Panc1 (cell line): ENCODE results near the gene PRKCQ. TPM values are rescaled to one million over a fixed set of nuclear protein-coding genes. Genes with fewer than 3 reads are reported as not detected.
"Not testable (repeated sequence)": the region's sequence is repeated elsewhere in the genome, so short reads cannot be mapped to it uniquely, and the experiment has no call there.

Source experiments
- ATAC-seq: fragments of 200-7000 bp; cut with Tn5 transposase; 2 replicates; pipeline ENCODE4 v1.9.1; 2020; ENCODE audit warnings: mild to moderate bottlenecking, moderate library complexity
- BruUV-seq: library from RNA; stranded (reverse); fragments of 400-500 nt; replicated peaks from 2 replicates; lab custom pipeline; 2021; lab: Mats Ljungman, UMichigan
- CTCF ChIA-PET: fragments of 300-600 bp; sonication (Branson Sonifier 250); formaldehyde crosslinking; loops from one replicate; lab custom pipeline; 2022; ENCODE audit warnings: antibody characterized with exemption; lab: Charles Lee
- POLR2A ChIA-PET: fragments of 300-600 bp; sonication (Branson Sonifier 250); formaldehyde crosslinking; loops from one replicate; lab custom pipeline; 2022; ENCODE audit warnings: antibody characterized with exemption; lab: Charles Lee
- DNase-seq: peaks from one replicate; pipeline ENCODE4 v3.0.0-alpha.2; 2010; ENCODE audit warnings: low read depth, low spot score
- H3K27ac ChIP-seq: 2 replicates; pipeline ENCODE4 v1.5.1; 2011; ENCODE audit warnings: mild to moderate bottlenecking, low read length, inconsistent platforms
- H3K27me3 ChIP-seq: fragments of 200-500 bp; sonication (Bioruptor generic); 2 replicates; pipeline ENCODE4 v1.6.0; 2014; ENCODE audit warnings: low read length, inconsistent platforms; ENCODE audit not compliant: control insufficient read depth, insufficient read depth
- H3K36me3 ChIP-seq: fragments of 200-500 bp; sonication (Bioruptor generic); 2 replicates; pipeline ENCODE4 v1.5.1; 2014; ENCODE audit warnings: inconsistent platforms, mild to moderate bottlenecking, low read length, moderate library complexity; ENCODE audit not compliant: control insufficient read depth, insufficient read depth
- H3K4me1 ChIP-seq: 2 replicates; pipeline ENCODE4 v1.5.1; 2011; ENCODE audit warnings: inconsistent platforms, mild to moderate bottlenecking, low read length, moderate library complexity; ENCODE audit not compliant: control insufficient read depth, insufficient read depth
- H3K4me3 ChIP-seq, 2 experiments: 2 replicates each; pipeline ENCODE4 v1.5.1; 2011 to 2012; ENCODE audit warnings: low read depth in 2 of 2, low read length in 2 of 2, mild to moderate bottlenecking in 2 of 2, inconsistent platforms in 1 of 2, moderate library complexity in 1 of 2
- H3K9me3 ChIP-seq: fragments of 200-500 bp; sonication (Bioruptor generic); 2 replicates; pipeline ENCODE4 v1.5.1; 2014; ENCODE audit warnings: low read depth, mild to moderate bottlenecking, inconsistent platforms, low read length, moderate library complexity; ENCODE audit not compliant: control insufficient read depth, insufficient read depth
- POLR2AphosphoS5 ChIP-seq: IDR thresholded peaks from 2 replicates; pipeline ENCODE4 v1.6.1; 2012; ENCODE audit warnings: mild to moderate bottlenecking, low read depth, low read length, moderate library complexity
- SIN3A ChIP-seq: IDR thresholded peaks from 2 replicates; pipeline ENCODE4 v1.6.1; 2012; ENCODE audit warnings: low read depth, mild to moderate bottlenecking, low read length, moderate library complexity, borderline replicate concordance; ENCODE audit not compliant: insufficient read depth
- TCF7L2 ChIP-seq: IDR thresholded peaks from 2 replicates; pipeline ENCODE4 v1.6.1; 2011; ENCODE audit warnings: mild to moderate bottlenecking, low read depth, low read length, inconsistent platforms
- in situ Hi-C: cut with HindIII; loops from 2 replicates; pipeline ENCODE4 v1.10.0; 2016; ENCODE audit warnings: low sequenced_read_pairs, low pct_unique_long_range_greater_than_20kb
- intact Hi-C: fragments of 100-400 bp; cut with micrococcal nuclease; formaldehyde crosslinking; loops from one replicate; pipeline ENCODE4 v1.10.0; 2022; ENCODE audit not compliant: unreplicated experiment
- total RNA-seq: library from RNA; stranded (reverse); gene quantifications from one replicate; pipeline ENCODE4 v1.2.1, GENCODE V29; 2021; ENCODE audit not compliant: unreplicated experiment
- TF ChIP-seq, protein P1 (sequence below): fragments of 450-650 bp; IDR thresholded peaks from 2 replicates; pipeline ENCODE4 v1.5.1; 2017; ENCODE audit warnings: mild to moderate bottlenecking
- TF ChIP-seq, protein P2 (sequence below), 2 experiments: IDR thresholded peaks; 2 replicates each; pipeline ENCODE4 v1.6.1; 2011 to 2012; ENCODE audit warnings: low read depth in 2 of 2, control low read depth in 1 of 2, low read length in 1 of 2, mild to moderate bottlenecking in 1 of 2, moderate library complexity in 1 of 2; ENCODE audit not compliant: insufficient read depth in 1 of 2

PRKCQ gene
- total RNA-seq, 1 experiment from 2014 or later: 0.23 TPM

DNA sequence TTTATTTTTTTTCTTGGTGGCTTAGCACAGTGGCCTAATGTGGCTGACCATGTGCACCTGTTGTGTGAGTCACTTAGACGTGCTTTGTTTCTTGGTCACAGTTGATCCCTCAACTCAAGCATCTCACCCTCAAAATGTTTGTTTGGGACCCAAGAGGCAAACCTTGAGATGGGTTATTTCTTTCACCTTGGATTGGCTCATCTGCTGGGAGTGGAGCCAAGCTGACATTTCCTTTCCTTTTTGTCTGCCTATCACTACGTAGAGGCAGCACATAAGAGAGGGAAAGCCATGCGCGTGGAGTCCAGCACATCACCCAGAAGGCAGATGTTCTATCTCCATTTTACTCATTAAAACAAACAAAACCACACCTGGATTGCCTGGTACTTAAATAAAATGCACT is 6.4 kb upstream of the PRKCQ start:
- Histone ChIP-seq H3K4me1 (no peaks in the 10 kb centered on the region), H3K27me3 (no peaks in the 10 kb centered on the region), H3K36me3 (no peaks in the 10 kb centered on the region), H3K4me3 (no peak overlapping the region), H3K27ac (no peak overlapping the region), H3K9me3 (no peaks in the 10 kb centered on the region)
- ChIA-PET POLR2A (no interaction called here), CTCF (no interaction called here)
- DNase-seq (no peak), ATAC-seq (no peak)
- in situ Hi-C loops: no loop called here
- intact Hi-C loops: no loop called here
- BruUV-seq: no TSS peak
- TF ChIP-seq, protein P1, sequence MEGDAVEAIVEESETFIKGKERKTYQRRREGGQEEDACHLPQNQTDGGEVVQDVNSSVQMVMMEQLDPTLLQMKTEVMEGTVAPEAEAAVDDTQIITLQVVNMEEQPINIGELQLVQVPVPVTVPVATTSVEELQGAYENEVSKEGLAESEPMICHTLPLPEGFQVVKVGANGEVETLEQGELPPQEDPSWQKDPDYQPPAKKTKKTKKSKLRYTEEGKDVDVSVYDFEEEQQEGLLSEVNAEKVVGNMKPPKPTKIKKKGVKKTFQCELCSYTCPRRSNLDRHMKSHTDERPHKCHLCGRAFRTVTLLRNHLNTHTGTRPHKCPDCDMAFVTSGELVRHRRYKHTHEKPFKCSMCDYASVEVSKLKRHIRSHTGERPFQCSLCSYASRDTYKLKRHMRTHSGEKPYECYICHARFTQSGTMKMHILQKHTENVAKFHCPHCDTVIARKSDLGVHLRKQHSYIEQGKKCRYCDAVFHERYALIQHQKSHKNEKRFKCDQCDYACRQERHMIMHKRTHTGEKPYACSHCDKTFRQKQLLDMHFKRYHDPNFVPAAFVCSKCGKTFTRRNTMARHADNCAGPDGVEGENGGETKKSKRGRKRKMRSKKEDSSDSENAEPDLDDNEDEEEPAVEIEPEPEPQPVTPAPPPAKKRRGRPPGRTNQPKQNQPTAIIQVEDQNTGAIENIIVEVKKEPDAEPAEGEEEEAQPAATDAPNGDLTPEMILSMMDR: no peak
- no peak for TF ChIP-seq POLR2AphosphoS5
- TF ChIP-seq SIN3A: no peak
- TF ChIP-seq, protein P2, sequence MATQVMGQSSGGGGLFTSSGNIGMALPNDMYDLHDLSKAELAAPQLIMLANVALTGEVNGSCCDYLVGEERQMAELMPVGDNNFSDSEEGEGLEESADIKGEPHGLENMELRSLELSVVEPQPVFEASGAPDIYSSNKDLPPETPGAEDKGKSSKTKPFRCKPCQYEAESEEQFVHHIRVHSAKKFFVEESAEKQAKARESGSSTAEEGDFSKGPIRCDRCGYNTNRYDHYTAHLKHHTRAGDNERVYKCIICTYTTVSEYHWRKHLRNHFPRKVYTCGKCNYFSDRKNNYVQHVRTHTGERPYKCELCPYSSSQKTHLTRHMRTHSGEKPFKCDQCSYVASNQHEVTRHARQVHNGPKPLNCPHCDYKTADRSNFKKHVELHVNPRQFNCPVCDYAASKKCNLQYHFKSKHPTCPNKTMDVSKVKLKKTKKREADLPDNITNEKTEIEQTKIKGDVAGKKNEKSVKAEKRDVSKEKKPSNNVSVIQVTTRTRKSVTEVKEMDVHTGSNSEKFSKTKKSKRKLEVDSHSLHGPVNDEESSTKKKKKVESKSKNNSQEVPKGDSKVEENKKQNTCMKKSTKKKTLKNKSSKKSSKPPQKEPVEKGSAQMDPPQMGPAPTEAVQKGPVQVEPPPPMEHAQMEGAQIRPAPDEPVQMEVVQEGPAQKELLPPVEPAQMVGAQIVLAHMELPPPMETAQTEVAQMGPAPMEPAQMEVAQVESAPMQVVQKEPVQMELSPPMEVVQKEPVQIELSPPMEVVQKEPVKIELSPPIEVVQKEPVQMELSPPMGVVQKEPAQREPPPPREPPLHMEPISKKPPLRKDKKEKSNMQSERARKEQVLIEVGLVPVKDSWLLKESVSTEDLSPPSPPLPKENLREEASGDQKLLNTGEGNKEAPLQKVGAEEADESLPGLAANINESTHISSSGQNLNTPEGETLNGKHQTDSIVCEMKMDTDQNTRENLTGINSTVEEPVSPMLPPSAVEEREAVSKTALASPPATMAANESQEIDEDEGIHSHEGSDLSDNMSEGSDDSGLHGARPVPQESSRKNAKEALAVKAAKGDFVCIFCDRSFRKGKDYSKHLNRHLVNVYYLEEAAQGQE (IDR thresholded peaks at IDR 0.05; ENCODE audit: insufficient read depth in 1 of 2, low read depth in 2 of 2, low read length in 1 of 2): no peak
- TF ChIP-seq TCF7L2: no peak

DNA sequence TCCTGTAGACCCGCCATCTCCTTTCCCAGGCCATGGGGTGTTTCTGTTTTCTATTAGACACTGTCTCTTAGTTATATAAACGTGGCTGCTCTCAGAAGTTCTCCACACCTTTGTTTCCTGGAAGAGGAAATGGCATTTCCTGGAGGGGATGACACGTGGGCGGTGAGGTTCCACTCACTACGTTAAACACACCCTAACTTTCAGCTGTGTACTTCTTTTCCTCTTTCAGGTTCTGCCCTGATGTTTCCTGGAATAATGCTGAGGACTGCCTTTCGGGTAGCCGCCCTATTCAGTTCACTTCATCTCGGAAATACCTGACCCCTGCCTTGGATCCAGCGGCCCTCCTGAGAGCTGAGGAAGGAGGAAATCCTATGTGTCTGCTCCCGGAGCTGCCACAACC is 3.4 kb upstream of the PRKCQ start:
- no TSS peak for BruUV-seq

DNA sequence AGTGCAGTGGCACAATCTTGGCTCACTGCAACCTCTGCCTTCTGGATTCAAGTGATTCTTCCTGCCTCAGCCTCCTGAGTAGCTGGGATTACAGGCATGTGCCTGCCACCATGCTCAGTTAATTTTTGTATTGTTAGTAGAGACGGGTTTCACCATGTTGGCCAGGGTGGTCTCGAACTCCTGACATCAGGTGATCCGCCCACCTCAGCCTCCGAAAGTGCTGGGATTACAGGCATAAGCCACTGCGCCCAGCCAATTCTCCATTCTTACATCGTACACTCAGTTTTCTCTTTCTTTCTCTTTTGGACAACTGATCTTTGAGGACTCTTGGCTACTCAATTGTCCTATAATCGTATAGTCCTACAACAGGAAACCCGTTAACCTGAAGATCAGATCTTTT is 2.8 kb upstream of the PRKCQ start:
- DNase-seq, H3K4me3 ChIP-seq, BruUV-seq, H3K9me3 ChIP-seq, H3K36me3 ChIP-seq, H3K4me1 ChIP-seq, H3K27ac ChIP-seq, POLR2A ChIA-PET, in situ Hi-C loops, ATAC-seq, CTCF ChIA-PET, H3K27me3 ChIP-seq: not testable (repeated sequence)
- intact Hi-C loops: loop anchor here (5.0 kb wide), 1 partner anchor 94 kb away; no protein-coding TSS in a partner anchor

More for the DNA sequence above, 3.4 kb upstream of the PRKCQ start:
- in situ Hi-C loops: no loop called here
- DNase-seq (no peak), ATAC-seq (no peak)
- H3K36me3 ChIP-seq: no peaks in the 10 kb centered on the region
- H3K27me3 ChIP-seq: no peaks in the 10 kb centered on the region; the same call in 1 of the 2 replicates
- no peak overlapping the region for H3K27ac ChIP-seq
- TF ChIP-seq, protein P2 (IDR thresholded peaks at IDR 0.05; ENCODE audit: insufficient read depth in 1 of 2, low read depth in 2 of 2, low read length in 1 of 2): no peak
- TF ChIP-seq, protein P1: no peak
- TF ChIP-seq SIN3A: no peak
- TF ChIP-seq POLR2AphosphoS5: no peak
- TF ChIP-seq TCF7L2: no peak
- no peaks in the 10 kb centered on the region for H3K9me3 ChIP-seq
- POLR2A ChIA-PET: no interaction called here
- intact Hi-C loops: loop anchor here (5.0 kb wide), 1 partner anchor 94 kb away; no protein-coding TSS in a partner anchor
- H3K4me1 ChIP-seq: no peaks in the 10 kb centered on the region
- CTCF ChIA-PET: no interaction called here
- H3K4me3 ChIP-seq: no peak overlapping the region
